IMR-90 (cell line): ENCODE data around the gene DELE1. TPM values are rescaled to one million over a fixed set of nuclear protein-coding genes. Genes with fewer than 3 reads are reported as not detected.

ENCODE experiments used
- ATAC-seq: fragments of 200-7000 bp; cut with Tn5 transposase; 2 replicates; pipeline ENCODE4 v1.9.1; 2020; ENCODE audit warnings: low read depth, mild to moderate bottlenecking, moderate library complexity
- BruUV-seq: library from RNA; stranded (reverse); fragments of 400-500 nt; replicated peaks from 2 replicates; lab custom pipeline; 2021; lab: Mats Ljungman, UMichigan
- CTCF ChIA-PET: fragments of 300-600 bp; formaldehyde crosslinking; extraction: SDS; loops from one replicate; lab custom pipeline; 2021; ENCODE audit warnings: antibody characterized with exemption; lab: Yijun Ruan, JAX
- POLR2A ChIA-PET: fragments of 300-600 bp; sonication (Branson Sonifier 250); formaldehyde crosslinking; loops from one replicate; lab custom pipeline; 2022; ENCODE audit warnings: antibody characterized with exemption; ENCODE audit not compliant: unreplicated experiment; lab: Charles Lee
- DNase-seq: peaks from one replicate; pipeline ENCODE4 v3.0.0; 2013
- H2AFZ ChIP-seq: replicated peaks from 2 replicates; pipeline ENCODE3; 2013; ENCODE audit warnings: low read length, mild to moderate bottlenecking; ENCODE audit not compliant: poor library complexity
- H2AK5ac ChIP-seq: 2 replicates; pipeline ENCODE4 v1.6.1; 2013; ENCODE audit warnings: low read depth, low read length, inconsistent platforms
- H2AK9ac ChIP-seq: replicated peaks from 2 replicates; pipeline ENCODE3; 2013; ENCODE audit warnings: mild to moderate bottlenecking, low read depth, low read length, moderate library complexity; ENCODE audit not compliant: poor library complexity
- H2BK120ac ChIP-seq: 2 replicates; pipeline ENCODE4 v1.6.1; 2013; ENCODE audit warnings: low read depth, low read length, inconsistent platforms
- H2BK15ac ChIP-seq: 3 replicates; pipeline ENCODE4 v1.6.1; 2013; ENCODE audit warnings: low read depth, low read length, inconsistent platforms
- H2BK20ac ChIP-seq: 2 replicates; pipeline ENCODE4 v1.6.1; 2013; ENCODE audit warnings: low read depth, mild to moderate bottlenecking, inconsistent platforms, low read length, moderate library complexity
- H2BK5ac ChIP-seq: 2 replicates; pipeline ENCODE4 v1.6.1; 2013; ENCODE audit warnings: mild to moderate bottlenecking, low read depth, low read length, inconsistent platforms; ENCODE audit not compliant: poor library complexity, severe bottlenecking
- H3K14ac ChIP-seq: replicated peaks from 2 replicates; pipeline ENCODE4 v1.6.1; 2013; ENCODE audit warnings: low read depth, low read length, inconsistent platforms
- H3K18ac ChIP-seq: 2 replicates; pipeline ENCODE4 v1.6.1; 2013; ENCODE audit warnings: low read depth, low read length, control low read depth
- H3K23ac ChIP-seq: 2 replicates; pipeline ENCODE4 v1.6.1; 2013; ENCODE audit warnings: low read depth, low read length, inconsistent platforms
- H3K27ac ChIP-seq: 2 replicates; pipeline ENCODE4 v1.5.1; 2013; ENCODE audit warnings: mild to moderate bottlenecking, control low read depth, low read length; ENCODE audit not compliant: insufficient read depth
- H3K27me3 ChIP-seq: 2 replicates; pipeline ENCODE4 v1.6.1; 2013; ENCODE audit warnings: low read length; ENCODE audit not compliant: control insufficient read depth, insufficient read depth
- H3K36me3 ChIP-seq: 2 replicates; pipeline ENCODE4 v1.6.1; 2013; ENCODE audit warnings: low read length, mixed read lengths; ENCODE audit not compliant: control insufficient read depth, insufficient read depth
- H3K4ac ChIP-seq: 2 replicates; pipeline ENCODE4 v1.6.1; 2013; ENCODE audit warnings: low read depth, low read length, inconsistent platforms
- H3K4me1 ChIP-seq: 2 replicates; pipeline ENCODE4 v1.6.1; 2013; ENCODE audit warnings: low read length, mixed read lengths; ENCODE audit not compliant: control insufficient read depth, insufficient read depth
- H3K4me2 ChIP-seq: 2 replicates; pipeline ENCODE4 v1.6.1; 2013; ENCODE audit warnings: low read depth, mild to moderate bottlenecking, control low read depth, low read length, moderate library complexity
- H3K4me3 ChIP-seq: 2 replicates; pipeline ENCODE4 v1.5.1; 2013; ENCODE audit warnings: low read depth, mild to moderate bottlenecking, control low read depth, low read length, moderate library complexity; ENCODE audit not compliant: insufficient read depth
- H3K56ac ChIP-seq: 2 replicates; pipeline ENCODE4 v1.6.1; 2013; ENCODE audit warnings: low read length, inconsistent platforms; ENCODE audit not compliant: insufficient read depth; ENCODE audit errors: extremely low read depth
- H3K79me1 ChIP-seq, 2 experiments: 2 replicates each; pipeline ENCODE4 v1.6.1; 2013; ENCODE audit warnings: low read length in 2 of 2, inconsistent platforms in 1 of 2, low read depth in 1 of 2
- H3K9ac ChIP-seq: 2 replicates; pipeline ENCODE4 v1.6.1; 2013; ENCODE audit warnings: low read depth, low read length, control low read depth
- H3K9me1 ChIP-seq: 2 replicates; pipeline ENCODE4 v1.6.1; 2013; ENCODE audit warnings: low read length, inconsistent platforms; ENCODE audit not compliant: insufficient read depth
- H3K9me3 ChIP-seq: 2 replicates; pipeline ENCODE4 v1.6.1; 2013; ENCODE audit warnings: low read length; ENCODE audit not compliant: control insufficient read depth, insufficient read depth
- H4K20me1 ChIP-seq: 2 replicates; pipeline ENCODE4 v1.6.1; 2013; ENCODE audit warnings: low read length, inconsistent platforms; ENCODE audit not compliant: insufficient read depth
- H4K5ac ChIP-seq: 2 replicates; pipeline ENCODE4 v1.6.1; 2013; ENCODE audit warnings: mild to moderate bottlenecking, low read depth, low read length, control low read depth
- H4K8ac ChIP-seq, 2 experiments: 2 replicates each; pipeline ENCODE4 v1.6.1; 2013; ENCODE audit warnings: low read depth in 2 of 2, low read length in 2 of 2, control low read depth in 1 of 2, inconsistent platforms in 1 of 2
- H4K91ac ChIP-seq: 2 replicates; pipeline ENCODE4 v1.6.1; 2013; ENCODE audit warnings: low read depth, low read length, inconsistent platforms; ENCODE audit not compliant: insufficient read depth
- BHLHE40 ChIP-seq: fragments of 150-350 bp; IDR thresholded peaks from 2 replicates; pipeline ENCODE4 v1.6.1; 2016; ENCODE audit warnings: mild to moderate bottlenecking, low read depth, low read length
- CEBPB ChIP-seq: IDR thresholded peaks from 2 replicates; pipeline ENCODE4 v1.6.1; 2012; ENCODE audit warnings: low read depth, low read length, improper control_type of control experiment
- CHD1 ChIP-seq: IDR thresholded peaks from 2 replicates; pipeline ENCODE4 v1.6.1; 2012; ENCODE audit warnings: low read depth, low read length, improper control_type of control experiment
- CTCF ChIP-seq: conservative IDR thresholded peaks from 2 replicates; pipeline ENCODE4 v1.5.1; 2012; ENCODE audit warnings: mild to moderate bottlenecking, low read depth, low read length, improper control_type of control experiment
- FOS ChIP-seq: fragments of 150-350 bp; IDR thresholded peaks from 2 replicates; pipeline ENCODE4 v1.6.1; 2016; ENCODE audit warnings: low read depth, low read length
- MAFK ChIP-seq: IDR thresholded peaks from 2 replicates; pipeline ENCODE4 v1.6.1; 2012; ENCODE audit warnings: low read depth, low read length, improper control_type of control experiment
- MAZ ChIP-seq: IDR thresholded peaks from 2 replicates; pipeline ENCODE4 v1.6.1; 2012; ENCODE audit warnings: low read depth, mild to moderate bottlenecking, low read length, improper control_type of control experiment, moderate library complexity, borderline replicate concordance
- MXI1 ChIP-seq: IDR thresholded peaks from 2 replicates; pipeline ENCODE4 v1.6.1; 2012; ENCODE audit warnings: low read depth, mild to moderate bottlenecking, low read length, moderate library complexity, borderline replicate concordance
- POLR2A ChIP-seq: IDR thresholded peaks from 2 replicates; pipeline ENCODE4 v1.6.1; 2012; ENCODE audit warnings: mild to moderate bottlenecking, low read depth, low read length
- RAD21 ChIP-seq: IDR thresholded peaks from 2 replicates; pipeline ENCODE4 v1.6.1; 2012; ENCODE audit warnings: low read length, improper control_type of control experiment
- RFX5 ChIP-seq: IDR thresholded peaks from 2 replicates; pipeline ENCODE4 v1.8.0; 2012; ENCODE audit warnings: low read depth, mild to moderate bottlenecking, low read length, moderate library complexity
- SMC3 ChIP-seq: fragments of 150-350 bp; IDR thresholded peaks from 2 replicates; pipeline ENCODE4 v1.6.1; 2016; ENCODE audit warnings: low read depth, mild to moderate bottlenecking, antibody characterized with exemption, low read length, moderate library complexity
- USF2 ChIP-seq: fragments of 150-350 bp; IDR thresholded peaks from 2 replicates; pipeline ENCODE4 v1.6.1; 2017; ENCODE audit warnings: mild to moderate bottlenecking, antibody characterized with exemption, low read length, low read depth
- WGBS, 2 experiments: methylation state at CpG; one replicate each; pipeline versions ENCODE4 v1.1.5 to v1.1.7; 2013; ENCODE audit warnings: missing lambda C conversion rate in 2 of 2; ENCODE audit not compliant: insufficient read length in 1 of 2; ENCODE audit errors: extremely low coverage in 2 of 2; 5-methylcytosine and 5-hydroxymethylcytosine counted together
- dilution Hi-C: fragments of 300-500 bp; cut with HindIII; formaldehyde crosslinking; loops from one replicate; pipeline ENCODE4 v1.14.3; 2018; ENCODE audit warnings: low sequenced_read_pairs; ENCODE audit not compliant: unreplicated experiment
- in situ Hi-C: fragments of 300-500 bp; cut with MboI; formaldehyde crosslinking; loops from 3 replicates; pipeline ENCODE4 v1.14.3; 2019; ENCODE audit warnings: low sequenced_read_pairs, inconsistent platforms, mixed read lengths
- intact Hi-C: fragments of 100-400 bp; cut with micrococcal nuclease; formaldehyde crosslinking; loops from 2 replicates; pipeline ENCODE4 v1.10.0; 2022
- polyA plus RNA-seq, 3 experiments: library from polyadenylated mRNA; depleted of rRNA; stranded (reverse); fragments of >200 nt; gene quantifications; 2 replicates each; pipeline ENCODE4 v1.2.3, GENCODE V29; 2012; ENCODE audit warnings: low replicate concordance in 1 of 3
- total RNA-seq: library from RNA; depleted of rRNA; stranded (reverse); fragments of >200 nt; gene quantifications from 2 replicates; pipeline ENCODE4 v1.2.3, GENCODE V29; 2012

DELE1 gene
- total and polyA plus RNA-seq, 2 of the 4 experiments (the other 2 are of a cell fraction): 28.0 to 66.1 TPM

GRCh38 chr5:141940695-141941271, 17.1 kb downstream of the DELE1 start:
- H4K5ac ChIP-seq: no peak overlapping the region
- BruUV-seq: no TSS peak
- no peak overlapping the region for H3K23ac ChIP-seq
- no peak overlapping the region for H3K14ac ChIP-seq
- no peak overlapping the region for H3K27ac ChIP-seq
- peaks cover 0 to under 1% of the 10 kb centered on the region in 2 experiments; a peak in 1 of 4 replicates for H3K79me1 ChIP-seq
- no peak overlapping the region for H3K4me3 ChIP-seq
- no peak overlapping the region for H2AFZ ChIP-seq
- in situ Hi-C loops: no loop called here
- peak; percentile 16 for DNase-seq
- H2AK9ac ChIP-seq: no peak overlapping the region
- H3K9ac ChIP-seq: no peak overlapping the region
- CTCF ChIA-PET: interaction anchor here (1.5 kb wide), 1 partner anchor 20 kb away, joined by 5 read pairs; no protein-coding TSS in a partner anchor
- H2AK5ac ChIP-seq: no peak overlapping the region
- no peak overlapping the region for H2BK20ac ChIP-seq
- no peak overlapping the region for H2BK5ac ChIP-seq
- H4K20me1 ChIP-seq: peaks cover 3% of the 10 kb centered on the region; the same call in 1 of the 2 replicates
- TF ChIP-seq FOS (no peak), CTCF (no peak), RFX5 (no peak), MXI1 (no peak), USF2 (no peak), SMC3 (no peak), BHLHE40 (no peak), MAFK (no peak), CHD1 (no peak), RAD21 (no peak), MAZ (no peak), POLR2A (no peak), CEBPB (no peak)
- H2BK15ac ChIP-seq: no peak overlapping the region
- intact Hi-C loops: no loop called here
- H3K4me1 ChIP-seq: peaks cover 2% of the 10 kb centered on the region; the same call in 1 of the 2 replicates
- H3K4me2 ChIP-seq: no peak overlapping the region
- dilution Hi-C loops: no loop called here
- POLR2A ChIA-PET: no interaction called here
- H3K56ac ChIP-seq: no peak overlapping the region
- no peak overlapping the region for H3K18ac ChIP-seq
- H3K27me3 ChIP-seq: no peaks in the 10 kb centered on the region; the same call in 1 of the 2 replicates
- peaks cover 23% of the 10 kb centered on the region for H3K36me3 ChIP-seq
- H3K9me1 ChIP-seq: peaks cover 7% of the 10 kb centered on the region; the same call in 1 of the 2 replicates
- no peaks in the 10 kb centered on the region for H3K9me3 ChIP-seq
- H3K4ac ChIP-seq: no peak overlapping the region
- H4K91ac ChIP-seq: no peak overlapping the region
- no peak overlapping the region for H4K8ac ChIP-seq
- no CpG with 5 or more reads among the region's 6 CpGs for WGBS, 2 experiments
- no peak overlapping the region for H2BK120ac ChIP-seq
- ATAC-seq: peak; percentile 62
